Gastrocnemius medialis (tissue), 4 donors: Measurements from ENCODE around the gene LTA.

Source experiments
- POLR2A ChIP-seq, 2 donors: fragments of 450-650 bp; IDR thresholded peaks; one replicate each; pipeline ENCODE4 v1.6.1; 2017; ENCODE audit warnings: antibody characterized with exemption in 2 of 2, mild to moderate bottlenecking in 2 of 2, moderate library complexity in 2 of 2
- TF ChIP-seq, protein P1 (sequence below), 5 experiments: fragments of 450-650 bp in 3 of 5; fragments of 200-600 bp in 2 of 5; sonication (generic) in 2 of 5; IDR thresholded peaks in 4 of 5; conservative IDR thresholded peaks in 1 of 5; 1 replicate in 4 of 5; 2 replicates in 1 of 5; pipeline ENCODE4 v1.5.1; 2016 to 2019; ENCODE audit warnings: antibody characterized with exemption in 5 of 5, mild to moderate bottlenecking in 3 of 5, moderate library complexity in 3 of 5

DNA sequence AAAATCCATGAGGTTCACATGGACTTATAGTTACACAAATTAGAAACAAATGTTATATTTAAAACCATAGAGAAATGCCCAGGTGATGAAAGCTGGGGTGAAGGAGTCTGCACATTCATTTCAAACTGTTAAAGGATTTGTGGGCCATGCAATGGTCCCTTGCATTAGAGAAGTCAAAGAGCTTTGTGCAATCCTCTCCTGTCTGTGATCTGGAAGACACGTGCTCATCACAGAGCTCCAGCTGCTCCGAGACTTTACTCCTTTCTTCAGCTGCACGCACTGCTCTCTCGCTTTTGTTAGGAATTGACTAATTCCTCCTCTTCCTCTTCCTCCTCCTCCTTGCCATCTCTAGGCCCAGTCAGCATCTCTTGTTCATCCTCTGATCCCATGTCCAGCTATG lies 38.9 kb downstream of the LTA start:
- TF ChIP-seq, protein P1, sequence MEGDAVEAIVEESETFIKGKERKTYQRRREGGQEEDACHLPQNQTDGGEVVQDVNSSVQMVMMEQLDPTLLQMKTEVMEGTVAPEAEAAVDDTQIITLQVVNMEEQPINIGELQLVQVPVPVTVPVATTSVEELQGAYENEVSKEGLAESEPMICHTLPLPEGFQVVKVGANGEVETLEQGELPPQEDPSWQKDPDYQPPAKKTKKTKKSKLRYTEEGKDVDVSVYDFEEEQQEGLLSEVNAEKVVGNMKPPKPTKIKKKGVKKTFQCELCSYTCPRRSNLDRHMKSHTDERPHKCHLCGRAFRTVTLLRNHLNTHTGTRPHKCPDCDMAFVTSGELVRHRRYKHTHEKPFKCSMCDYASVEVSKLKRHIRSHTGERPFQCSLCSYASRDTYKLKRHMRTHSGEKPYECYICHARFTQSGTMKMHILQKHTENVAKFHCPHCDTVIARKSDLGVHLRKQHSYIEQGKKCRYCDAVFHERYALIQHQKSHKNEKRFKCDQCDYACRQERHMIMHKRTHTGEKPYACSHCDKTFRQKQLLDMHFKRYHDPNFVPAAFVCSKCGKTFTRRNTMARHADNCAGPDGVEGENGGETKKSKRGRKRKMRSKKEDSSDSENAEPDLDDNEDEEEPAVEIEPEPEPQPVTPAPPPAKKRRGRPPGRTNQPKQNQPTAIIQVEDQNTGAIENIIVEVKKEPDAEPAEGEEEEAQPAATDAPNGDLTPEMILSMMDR (IDR thresholded peaks at IDR 0.05 in 4 of 5, conservative IDR thresholded peaks at IDR 0.05 in 1 of 5): no peak
- TF ChIP-seq POLR2A (IDR thresholded peaks at IDR 0.05): no peak
